ENCODE results near the gene ATP10D.
"Not testable (repeated sequence)": the region's sequence is repeated elsewhere in the genome, so short reads cannot be mapped to it uniquely, and the experiment has no call there.

The ATP10D gene

GRCh38 chr4:47553329-47554125, 68.5 kb downstream of the ATP10D start:
- Histone ChIP-seq H3K4me1 (ENCODE audit: control insufficient read depth, insufficient read depth, low read length) (no peaks in the 10 kb centered on the region), H3K27me3 (ENCODE audit: control insufficient read depth, insufficient read depth, low read length) (no peaks in the 10 kb centered on the region), H3K4me3 (ENCODE audit: low read length) (no peak overlapping the region), H3K9me3 (ENCODE audit: control insufficient read depth, insufficient read depth, low read length) (no peaks in the 10 kb centered on the region; the same call in 1 of the 2 replicates), H3K36me3 (ENCODE audit: control insufficient read depth, insufficient read depth, low read length) (no peaks in the 10 kb centered on the region), H3K27ac (ENCODE audit: low read length) (no peak overlapping the region)
- DNase-seq (ENCODE audit: low read depth, low spot score), result no peak
- no CpG with 5 or more reads among the region's 2 CpGs for WGBS (ENCODE audit: insufficient coverage, insufficient read length)

GRCh38 chr4:47555920-47556319, 70.8 kb downstream of the ATP10D start:
- H3K36me3 ChIP-seq (ENCODE audit: control insufficient read depth, insufficient read depth, low read length); H3K4me1 ChIP-seq (ENCODE audit: control insufficient read depth, insufficient read depth, low read length); H3K27me3 ChIP-seq (ENCODE audit: control insufficient read depth, insufficient read depth, low read length); H3K9me3 ChIP-seq (ENCODE audit: control insufficient read depth, insufficient read depth, low read length); H3K27ac ChIP-seq (ENCODE audit: low read length); H3K4me3 ChIP-seq (ENCODE audit: low read length); DNase-seq (ENCODE audit: low read depth, low spot score): not testable (repeated sequence)
- no CpG with 5 or more reads among the region's 3 CpGs for WGBS (ENCODE audit: insufficient coverage, insufficient read length)

- Histone ChIP-seq H3K4me1 (ENCODE audit: control insufficient read depth, insufficient read depth, low read length) (no peaks in the 10 kb centered on the region), H3K4me3 (ENCODE audit: low read length) (no peak overlapping the region), H3K27me3 (ENCODE audit: control insufficient read depth, insufficient read depth, low read length) (no peaks in the 10 kb centered on the region), H3K27ac (ENCODE audit: low read length) (no peak overlapping the region), H3K36me3 (ENCODE audit: control insufficient read depth, insufficient read depth, low read length) (no peaks in the 10 kb centered on the region), H3K9me3 (ENCODE audit: control insufficient read depth, insufficient read depth, low read length) (no peaks in the 10 kb centered on the region; the same call in 1 of the 2 replicates)
- no CpG with 5 or more reads among the region's 2 CpGs for WGBS (ENCODE audit: insufficient coverage, insufficient read length)
- DNase-seq (ENCODE audit: low read depth, low spot score), result no peak
Observed at GRCh38 chr4:47557255-47557654, 72.2 kb downstream of the ATP10D start.

GRCh38 chr4:47560682-47561081, 75.6 kb downstream of the ATP10D start:
- no peaks in the 10 kb centered on the region for H3K27me3 ChIP-seq (ENCODE audit: control insufficient read depth, insufficient read depth, low read length)
- no peaks in the 10 kb centered on the region for H3K9me3 ChIP-seq (ENCODE audit: control insufficient read depth, insufficient read depth, low read length)
- no peak for DNase-seq (ENCODE audit: low read depth, low spot score)
- H3K27ac ChIP-seq (ENCODE audit: low read length), result no peak overlapping the region
- WGBS (ENCODE audit: insufficient coverage, insufficient read length), result no CpG with 5 or more reads among the region's 1 CpG
- no peaks in the 10 kb centered on the region for H3K36me3 ChIP-seq (ENCODE audit: control insufficient read depth, insufficient read depth, low read length)
- H3K4me3 ChIP-seq (ENCODE audit: low read length), result no peak overlapping the region
- no peaks in the 10 kb centered on the region for H3K4me1 ChIP-seq (ENCODE audit: control insufficient read depth, insufficient read depth, low read length)

- no peaks in the 10 kb centered on the region for H3K4me1 ChIP-seq (ENCODE audit: control insufficient read depth, insufficient read depth, low read length)
- H3K9me3 ChIP-seq (ENCODE audit: control insufficient read depth, insufficient read depth, low read length), result no peaks in the 10 kb centered on the region
- no peak overlapping the region for H3K27ac ChIP-seq (ENCODE audit: low read length)
- H3K4me3 ChIP-seq (ENCODE audit: low read length), result no peak overlapping the region
- no CpG with 5 or more reads among the region's 1 CpG for WGBS (ENCODE audit: insufficient coverage, insufficient read length)
- no peaks in the 10 kb centered on the region for H3K27me3 ChIP-seq (ENCODE audit: control insufficient read depth, insufficient read depth, low read length)
- DNase-seq (ENCODE audit: low read depth, low spot score), result no peak
- no peaks in the 10 kb centered on the region for H3K36me3 ChIP-seq (ENCODE audit: control insufficient read depth, insufficient read depth, low read length)
Observed at GRCh38 chr4:47561331-47561730, 76.3 kb downstream of the ATP10D start.

GRCh38 chr4:47562297-47562696, 77.2 kb downstream of the ATP10D start:
- no peak for DNase-seq (ENCODE audit: low read depth, low spot score)
- H3K36me3 ChIP-seq (ENCODE audit: control insufficient read depth, insufficient read depth, low read length), result no peaks in the 10 kb centered on the region
- H3K4me3 ChIP-seq (ENCODE audit: low read length), result no peak overlapping the region
- H3K27me3 ChIP-seq (ENCODE audit: control insufficient read depth, insufficient read depth, low read length), result no peaks in the 10 kb centered on the region
- H3K9me3 ChIP-seq (ENCODE audit: control insufficient read depth, insufficient read depth, low read length), result no peaks in the 10 kb centered on the region
- no CpG with 5 or more reads among the region's 3 CpGs for whole genome bisulfite sequencing (ENCODE audit: insufficient coverage, insufficient read length)
- no peaks in the 10 kb centered on the region for H3K4me1 ChIP-seq (ENCODE audit: control insufficient read depth, insufficient read depth, low read length)
- no peak overlapping the region for H3K27ac ChIP-seq (ENCODE audit: low read length)

GRCh38 chr4:47566566-47566965, 81.5 kb downstream of the ATP10D start:
- Histone ChIP-seq H3K27me3 (ENCODE audit: control insufficient read depth, insufficient read depth, low read length) (no peaks in the 10 kb centered on the region), H3K9me3 (ENCODE audit: control insufficient read depth, insufficient read depth, low read length) (no peaks in the 10 kb centered on the region), H3K27ac (ENCODE audit: low read length) (no peak overlapping the region), H3K4me1 (ENCODE audit: control insufficient read depth, insufficient read depth, low read length) (no peaks in the 10 kb centered on the region), H3K4me3 (ENCODE audit: low read length) (no peak overlapping the region), H3K36me3 (ENCODE audit: control insufficient read depth, insufficient read depth, low read length) (no peaks in the 10 kb centered on the region)
- DNase-seq (ENCODE audit: low read depth, low spot score), result no peak
- WGBS (ENCODE audit: insufficient coverage, insufficient read length), result no CpG with 5 or more reads among the region's 2 CpGs

- no peak for DNase-seq (ENCODE audit: low read depth, low spot score)
- Histone ChIP-seq H3K4me1 (ENCODE audit: control insufficient read depth, insufficient read depth, low read length) (no peaks in the 10 kb centered on the region), H3K36me3 (ENCODE audit: control insufficient read depth, insufficient read depth, low read length) (no peaks in the 10 kb centered on the region), H3K27me3 (ENCODE audit: control insufficient read depth, insufficient read depth, low read length) (no peaks in the 10 kb centered on the region), H3K9me3 (ENCODE audit: control insufficient read depth, insufficient read depth, low read length) (no peaks in the 10 kb centered on the region), H3K4me3 (ENCODE audit: low read length) (no peak overlapping the region), H3K27ac (ENCODE audit: low read length) (no peak overlapping the region)
Observed at GRCh38 chr4:47566969-47567368, 81.9 kb downstream of the ATP10D start.

- Histone ChIP-seq H3K4me3 (ENCODE audit: low read length) (no peak overlapping the region), H3K27me3 (ENCODE audit: control insufficient read depth, insufficient read depth, low read length) (no peaks in the 10 kb centered on the region), H3K9me3 (ENCODE audit: control insufficient read depth, insufficient read depth, low read length) (no peaks in the 10 kb centered on the region), H3K36me3 (ENCODE audit: control insufficient read depth, insufficient read depth, low read length) (no peaks in the 10 kb centered on the region), H3K4me1 (ENCODE audit: control insufficient read depth, insufficient read depth, low read length) (no peaks in the 10 kb centered on the region), H3K27ac (ENCODE audit: low read length) (no peak overlapping the region)
- DNase-seq (ENCODE audit: low read depth, low spot score), result no peak
- no CpG with 5 or more reads among the region's 1 CpG for WGBS (ENCODE audit: insufficient coverage, insufficient read length)
Observed at GRCh38 chr4:47567511-47567910, 82.4 kb downstream of the ATP10D start.

- H3K27me3 ChIP-seq (ENCODE audit: control insufficient read depth, insufficient read depth, low read length), result no peaks in the 10 kb centered on the region
- no peaks in the 10 kb centered on the region for H3K36me3 ChIP-seq (ENCODE audit: control insufficient read depth, insufficient read depth, low read length)
- no peak overlapping the region for H3K27ac ChIP-seq (ENCODE audit: low read length)
- no peak for DNase-seq (ENCODE audit: low read depth, low spot score)
- no peak overlapping the region for H3K4me3 ChIP-seq (ENCODE audit: low read length)
- no peaks in the 10 kb centered on the region for H3K9me3 ChIP-seq (ENCODE audit: control insufficient read depth, insufficient read depth, low read length)
- no peaks in the 10 kb centered on the region for H3K4me1 ChIP-seq (ENCODE audit: control insufficient read depth, insufficient read depth, low read length)
Observed at GRCh38 chr4:47570816-47571215, 85.7 kb downstream of the ATP10D start.

GRCh38 chr4:47572981-47573380, 87.9 kb downstream of the ATP10D start:
- no CpG with 5 or more reads among the region's 3 CpGs for WGBS (ENCODE audit: insufficient coverage, insufficient read length)
- Histone ChIP-seq H3K4me1 (ENCODE audit: control insufficient read depth, insufficient read depth, low read length) (no peaks in the 10 kb centered on the region), H3K4me3 (ENCODE audit: low read length) (no peak overlapping the region), H3K27ac (ENCODE audit: low read length) (no peak overlapping the region), H3K27me3 (ENCODE audit: control insufficient read depth, insufficient read depth, low read length) (no peaks in the 10 kb centered on the region), H3K36me3 (ENCODE audit: control insufficient read depth, insufficient read depth, low read length) (no peaks in the 10 kb centered on the region), H3K9me3 (ENCODE audit: control insufficient read depth, insufficient read depth, low read length) (no peaks in the 10 kb centered on the region)
- no peak for DNase-seq (ENCODE audit: low read depth, low spot score)

Measured in iPS DF 6.9 (cell line).